ENCODE measurements around the gene SLC44A1.
A peak's percentile ranks its signal among the peaks of the same experiment; 100 is the strongest.

SLC44A1 gene

DNA sequence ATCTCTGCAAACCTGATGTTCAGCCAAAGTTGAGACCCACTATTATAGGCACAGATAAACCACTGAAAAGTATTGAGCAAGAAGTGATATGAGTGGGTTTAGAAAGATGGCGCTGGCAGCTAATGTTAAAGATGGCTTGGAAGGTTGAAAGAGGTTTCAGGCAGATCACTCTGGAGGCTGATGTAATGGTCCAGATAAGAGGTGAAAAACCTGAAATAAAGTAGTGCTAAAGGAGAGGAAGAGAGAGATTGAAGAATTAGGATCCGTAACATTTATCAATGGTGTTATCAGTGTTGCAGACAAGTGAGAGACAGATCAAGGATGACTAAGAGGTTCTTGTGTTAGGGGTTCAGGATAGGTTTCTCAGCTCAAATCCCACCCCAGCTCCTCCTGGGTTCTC lies 58.3 kb downstream of the SLC44A1 start:
- no peak for DNase-seq (ENCODE audit: low spot score)

DNA sequence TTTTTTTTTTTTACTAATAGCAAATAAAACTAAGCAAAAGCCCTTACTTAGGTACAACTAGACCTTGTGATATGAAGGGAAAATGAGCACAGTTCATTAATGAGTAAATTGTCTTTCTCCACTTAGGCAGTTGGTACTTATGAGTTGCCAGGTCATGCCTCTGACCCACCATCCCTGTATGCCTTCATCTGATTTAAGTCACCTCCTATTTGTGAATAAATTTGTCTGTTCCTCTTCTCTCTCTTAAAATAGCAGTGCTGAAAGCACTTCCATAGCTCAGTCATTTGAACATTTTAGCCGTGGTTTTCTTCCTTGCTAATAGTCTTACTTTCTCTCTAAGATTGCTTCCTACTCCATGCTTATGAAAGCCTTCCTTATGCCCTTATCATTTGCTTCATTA lies 61.4 kb downstream of the SLC44A1 start:
- no peak for DNase-seq (ENCODE audit: low spot score)

DNA sequence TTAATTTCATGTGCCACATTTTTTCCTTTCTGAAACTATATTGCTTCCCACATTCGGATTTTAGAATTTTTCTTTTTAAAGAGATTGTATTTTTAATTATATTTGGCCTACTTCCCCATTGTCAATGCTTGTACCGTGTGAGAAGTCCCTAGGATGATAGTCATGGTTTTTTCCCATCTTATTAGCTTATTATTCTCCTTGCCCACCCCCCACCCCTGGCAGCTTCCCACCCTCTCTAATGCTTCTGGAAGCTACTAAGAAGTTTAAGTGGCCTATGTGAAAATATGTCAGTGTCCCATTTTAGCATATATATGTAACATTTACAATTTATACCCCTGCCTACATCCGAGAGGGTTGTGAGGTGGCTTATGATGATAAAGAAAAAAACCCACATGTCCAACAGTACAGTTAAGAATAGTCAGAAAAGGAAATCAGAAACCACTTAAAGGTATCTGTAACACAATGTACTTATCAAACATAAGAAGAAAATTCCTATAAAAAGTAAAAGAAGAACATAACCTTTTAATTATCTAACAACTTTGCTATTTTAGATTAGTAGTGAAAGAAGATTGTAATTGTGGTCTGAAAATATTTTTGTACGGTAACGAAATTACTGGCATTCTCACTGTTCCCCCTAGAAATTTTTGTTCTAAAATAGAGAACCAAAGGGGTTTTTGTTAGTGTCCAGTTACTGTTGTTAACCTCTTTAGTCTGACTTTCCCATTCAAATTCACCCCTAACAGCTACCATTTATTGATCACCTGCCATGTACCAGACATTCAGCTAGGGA lies 62.1 kb downstream of the SLC44A1 start:
- DNase-seq (ENCODE audit: low spot score) = no peak

DNA sequence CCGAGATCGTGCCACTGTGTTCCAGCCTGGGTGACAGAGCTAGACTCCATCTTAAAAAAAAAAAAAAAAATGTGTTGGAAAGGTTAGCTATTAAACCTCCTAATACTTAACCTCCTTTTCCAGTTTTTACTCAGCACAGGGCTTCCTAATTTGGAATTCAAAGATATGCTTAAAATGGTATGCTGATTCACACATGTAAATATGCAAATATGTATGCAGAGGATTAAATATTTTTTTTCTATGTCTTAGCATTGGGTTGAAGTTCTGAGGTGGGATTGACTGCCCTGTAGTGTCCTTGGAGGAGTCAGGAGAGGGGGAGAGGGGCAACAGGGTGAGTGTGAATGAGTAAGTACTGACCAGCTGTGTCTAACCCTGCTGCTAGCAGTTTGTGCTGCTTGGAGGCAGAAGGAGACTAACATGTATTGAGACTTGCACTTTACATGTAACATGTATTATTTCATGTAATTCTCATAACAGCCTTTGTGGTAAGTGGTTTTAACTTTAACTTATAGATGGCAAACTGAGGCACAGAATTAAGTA lies 63.2 kb downstream of the SLC44A1 start:
- DNase-seq (ENCODE audit: low spot score) = no peak

DNA sequence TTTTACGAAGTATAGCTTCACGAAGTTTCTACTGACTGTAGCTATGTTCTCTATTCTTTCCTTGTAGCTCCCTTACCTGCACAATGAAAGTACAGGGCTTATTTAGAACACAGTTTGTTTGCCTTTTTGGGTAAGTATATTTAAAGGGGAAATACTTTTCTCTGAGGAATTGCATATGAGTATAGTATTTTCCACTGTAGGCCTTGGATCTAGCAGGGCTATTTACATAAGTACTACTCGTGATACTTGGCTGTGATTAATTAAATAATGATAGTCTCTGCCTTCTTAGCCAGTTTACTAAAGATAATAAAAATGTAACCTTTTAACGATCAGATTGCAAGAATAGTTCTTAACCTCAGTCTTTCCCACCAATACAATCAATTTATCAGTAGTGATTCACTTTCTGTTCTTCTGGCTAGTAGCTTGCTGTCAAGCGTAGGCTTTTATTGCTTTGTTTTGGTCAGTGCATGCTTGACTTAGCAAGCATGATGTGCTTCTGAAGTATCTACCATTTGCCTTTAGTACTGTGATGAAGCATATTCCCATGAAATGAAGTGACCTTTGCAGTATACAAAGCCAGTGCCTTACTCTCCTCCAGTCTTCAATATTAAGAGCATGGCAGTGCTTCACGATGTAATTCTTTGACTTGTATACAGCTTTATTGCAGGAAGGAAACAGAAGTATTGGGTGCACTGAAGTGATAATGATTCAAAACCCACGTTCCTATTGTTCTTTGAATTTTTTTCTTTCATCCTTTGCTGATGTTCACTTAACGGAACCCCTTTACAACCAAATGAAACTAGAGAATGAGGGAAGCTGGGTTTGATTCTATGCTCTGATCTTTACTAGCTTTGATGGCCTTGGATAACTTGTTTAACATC lies 64.2 kb downstream of the SLC44A1 start:
- no peak for DNase-seq (ENCODE audit: low spot score)

DNA sequence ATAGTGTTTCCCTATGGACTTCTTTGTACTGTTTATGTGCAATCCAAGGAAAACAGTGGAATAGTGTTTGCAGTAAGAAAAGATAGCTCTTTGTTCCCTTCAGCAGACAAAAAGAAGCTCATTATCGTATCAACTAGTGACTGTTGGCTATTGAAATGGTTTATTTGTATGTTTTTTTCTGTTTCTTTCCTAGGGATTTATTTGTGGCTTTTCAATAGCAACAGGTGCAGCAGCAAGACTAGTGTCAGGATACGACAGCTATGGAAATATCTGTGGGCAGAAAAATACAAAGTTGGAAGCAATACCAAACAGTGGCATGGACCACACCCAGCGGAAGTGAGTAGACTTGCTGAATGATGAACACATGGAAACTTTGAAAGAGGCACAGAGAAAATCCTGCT lies 65.1 kb downstream of the SLC44A1 start:
- DNase-seq (ENCODE audit: low spot score) = no peak

DNA sequence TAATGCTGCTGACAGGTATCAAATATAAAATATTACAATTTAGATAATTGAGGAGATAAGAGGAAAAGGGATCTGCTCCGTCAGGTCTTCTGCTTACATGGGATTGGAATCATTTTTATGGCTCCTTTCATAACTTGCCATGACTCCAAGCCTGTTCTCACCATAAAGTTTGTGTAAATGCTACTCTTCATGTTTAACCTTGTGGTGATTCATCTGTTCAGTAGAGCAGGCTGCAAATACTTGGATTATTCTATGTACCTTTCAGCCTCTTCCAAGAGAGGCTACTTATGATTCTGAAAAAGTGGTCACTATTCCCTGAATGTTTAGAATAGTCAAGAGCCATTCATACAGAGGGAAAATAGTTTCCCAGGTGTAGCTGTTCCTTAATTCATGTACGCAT lies 66.9 kb downstream of the SLC44A1 start:
- DNase-seq (ENCODE audit: low spot score) = no peak

DNA sequence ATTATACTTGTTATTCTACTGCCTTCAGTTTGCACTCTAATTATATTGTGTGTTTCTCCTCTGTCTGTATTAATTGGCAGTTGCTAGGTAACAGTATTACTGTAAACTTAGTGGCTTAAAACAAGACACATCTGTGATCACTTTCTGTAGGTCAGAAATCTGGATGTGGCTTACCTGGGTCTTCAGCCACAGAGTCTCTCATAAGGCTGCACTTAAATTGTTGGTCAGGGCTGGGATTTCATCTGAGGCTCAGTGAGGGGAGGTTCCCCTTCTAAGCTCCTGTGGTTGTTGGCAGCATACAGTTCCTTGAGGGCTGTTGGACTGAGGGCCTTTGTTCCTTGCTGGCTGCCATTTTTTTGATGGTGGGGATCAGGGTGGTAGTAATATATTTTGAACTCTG lies 68.8 kb downstream of the SLC44A1 start:
- DNase-seq (ENCODE audit: low spot score) = no peak

DNA sequence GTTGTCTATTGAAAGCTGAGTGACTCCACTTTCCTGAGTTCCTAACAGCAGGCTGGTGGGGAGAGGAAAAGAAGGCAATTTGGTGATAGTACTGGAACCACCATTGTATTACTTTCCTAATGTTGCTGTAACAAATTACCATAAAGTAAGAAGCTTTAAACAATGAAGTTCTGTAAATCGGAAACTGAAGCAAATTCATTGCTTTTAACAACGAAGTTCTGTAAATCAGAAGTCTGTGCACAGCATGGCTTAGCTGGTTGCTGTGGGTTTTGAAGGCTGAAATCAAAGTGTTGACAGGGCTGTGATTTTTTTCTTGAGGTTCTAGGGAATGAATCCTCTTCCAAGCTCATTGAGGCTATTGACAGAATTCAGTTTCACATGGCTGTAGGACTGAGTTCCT lies 72.3 kb downstream of the SLC44A1 start:
- no peak for DNase-seq (ENCODE audit: low spot score)

DNA sequence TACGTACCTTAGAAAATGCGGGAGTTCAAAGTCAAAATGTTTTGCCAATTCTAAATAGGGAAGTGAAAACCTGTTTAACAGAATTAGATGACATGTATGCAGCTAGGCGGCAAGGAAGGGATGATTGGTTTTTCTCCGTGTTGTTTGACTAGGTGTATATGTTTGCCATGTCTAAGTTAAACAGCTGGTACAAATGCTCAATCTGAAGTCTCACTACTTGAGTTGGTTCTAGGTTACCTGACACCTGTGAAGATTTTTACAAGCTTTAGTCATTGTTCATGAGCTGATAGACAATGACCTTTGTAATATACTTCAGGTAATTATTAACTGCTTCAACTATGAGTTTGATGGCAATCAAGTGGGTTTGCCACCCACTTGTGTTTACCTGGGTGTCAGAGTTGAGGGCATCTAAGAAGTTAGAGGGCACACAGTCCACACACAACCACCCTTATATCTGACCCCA lies 74.3 kb downstream of the SLC44A1 start:
- no peak for DNase-seq (ENCODE audit: low spot score)

DNA sequence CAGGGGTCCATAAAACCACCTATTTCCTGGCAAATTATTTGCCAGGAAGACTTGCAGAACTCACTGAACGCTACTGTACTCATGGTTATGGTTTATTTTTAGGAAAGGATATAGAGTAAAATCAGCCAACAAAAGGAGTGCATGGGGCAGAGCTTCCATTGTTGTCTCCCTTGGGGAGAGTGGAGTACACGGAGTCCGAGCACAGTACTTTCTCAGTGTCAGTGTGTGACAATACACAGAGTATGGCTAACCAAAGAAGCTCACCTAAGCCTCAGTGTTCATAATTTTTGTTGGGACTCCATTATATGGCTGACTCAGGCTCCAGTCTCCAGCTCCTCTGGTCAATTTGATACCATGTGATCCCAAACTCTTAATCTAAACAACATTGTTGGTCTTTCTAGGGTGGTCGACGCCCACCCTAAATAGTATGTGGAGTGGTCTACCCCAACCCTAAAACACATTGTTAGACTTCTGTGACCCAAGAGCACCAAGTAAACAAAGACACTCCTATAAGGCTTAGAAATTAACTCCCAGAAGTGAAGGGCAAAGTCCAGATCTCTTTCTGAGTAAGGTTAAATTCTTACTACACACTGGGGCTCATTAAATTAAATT lies 74.9 kb downstream of the SLC44A1 start:
- no peak for DNase-seq (ENCODE audit: low spot score)

DNA sequence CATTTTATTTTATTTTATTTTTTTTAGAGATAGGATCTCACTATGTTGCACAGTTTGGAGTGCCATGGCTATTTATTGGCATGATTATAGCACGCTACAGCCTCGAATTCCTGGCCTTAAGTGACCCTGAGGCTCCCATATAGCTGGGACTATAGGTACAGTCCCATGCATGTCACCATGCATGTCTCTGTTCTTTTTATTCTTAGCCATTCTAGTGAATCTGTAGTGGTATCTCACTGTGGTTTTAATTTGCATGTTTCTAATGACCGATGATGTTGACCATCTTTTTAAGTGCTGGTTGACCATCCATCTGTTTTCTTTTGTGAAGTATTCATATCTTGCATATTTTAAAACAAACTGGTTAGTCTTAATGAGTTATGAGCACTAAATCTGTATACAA lies 76.1 kb downstream of the SLC44A1 start:
- DNase-seq (ENCODE audit: low spot score) = no peak

DNA sequence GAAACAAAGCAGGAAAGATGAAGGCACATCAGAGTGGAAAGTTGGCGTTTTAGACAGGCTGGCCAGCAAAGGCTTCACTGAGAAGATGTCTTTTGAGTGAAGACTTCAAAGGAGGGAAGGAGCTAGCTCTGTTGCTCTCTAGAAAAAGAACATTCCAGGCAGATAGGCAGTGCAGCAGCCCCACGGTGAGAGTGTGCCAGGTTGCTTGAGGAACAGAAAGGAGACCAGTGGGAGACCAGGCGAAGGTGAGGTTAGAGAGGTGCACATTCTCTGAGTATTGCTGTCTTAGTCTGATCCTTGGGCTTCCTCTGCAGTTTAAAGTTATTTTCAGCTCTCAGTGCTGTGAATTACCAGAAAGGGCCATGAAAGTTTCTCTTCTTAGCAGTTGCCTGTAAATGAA lies 83.8 kb downstream of the SLC44A1 start:
- DNase-seq (ENCODE audit: low spot score) = no peak

DNA sequence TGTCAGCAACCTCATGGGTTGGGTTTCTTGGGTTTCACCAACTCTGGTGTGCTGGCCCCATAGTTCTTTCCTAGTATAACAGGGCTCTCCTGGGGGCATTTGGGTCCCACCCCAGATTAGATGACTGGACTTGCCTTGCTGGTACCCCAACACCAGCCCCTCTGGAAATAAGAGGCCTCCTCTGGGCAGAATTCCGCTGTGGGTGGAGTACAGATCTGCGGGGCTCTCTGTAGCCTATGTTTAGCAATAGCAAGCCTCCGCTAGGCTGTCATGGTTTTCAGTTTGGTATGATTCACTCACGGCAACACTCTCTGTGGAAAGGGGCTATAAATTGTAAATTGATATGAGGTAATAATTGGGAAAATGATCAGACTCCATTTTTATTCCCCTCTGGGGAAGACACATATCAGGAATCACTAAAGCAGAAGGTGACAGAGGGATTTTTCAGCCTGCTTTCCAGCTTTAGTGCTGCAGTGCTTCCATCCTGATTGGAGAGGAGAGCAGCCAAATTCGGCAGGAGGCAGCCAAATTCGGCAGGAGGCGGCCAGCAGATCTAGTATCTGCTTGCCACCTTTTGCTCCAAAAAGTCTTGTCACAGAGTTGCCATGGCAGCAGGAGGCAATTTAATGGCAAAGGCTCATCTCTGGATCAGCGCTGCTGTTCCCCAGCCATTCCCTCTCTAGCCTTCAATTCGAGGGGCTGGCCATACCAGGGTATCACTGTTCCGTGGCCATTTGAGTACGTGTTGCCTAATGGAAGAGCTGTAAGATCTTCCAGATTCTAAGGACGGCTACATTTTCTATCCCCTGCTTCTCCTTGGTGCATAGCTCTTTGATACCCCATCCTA lies 84.6 kb downstream of the SLC44A1 start:
- peak; percentile 36 for DNase-seq (ENCODE audit: low spot score)

DNA sequence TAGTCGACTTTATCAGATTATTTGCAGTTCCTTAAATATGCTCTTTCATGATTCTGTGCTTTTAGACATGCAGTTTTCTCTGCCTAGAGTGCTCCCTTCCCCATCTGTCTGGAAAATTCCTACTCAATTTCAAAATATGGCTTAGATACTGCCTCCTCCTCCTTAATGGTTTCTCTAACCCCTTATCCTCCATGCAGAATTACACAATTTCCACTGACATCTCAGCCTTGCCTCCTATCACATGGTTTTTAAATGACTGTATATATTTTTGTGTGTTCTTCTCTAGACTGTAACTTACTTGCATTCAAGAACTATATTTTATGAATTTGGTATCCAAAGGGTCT lies 85.2 kb downstream of the SLC44A1 start:
- peak; percentile 20 for DNase-seq (ENCODE audit: low spot score)

DNA sequence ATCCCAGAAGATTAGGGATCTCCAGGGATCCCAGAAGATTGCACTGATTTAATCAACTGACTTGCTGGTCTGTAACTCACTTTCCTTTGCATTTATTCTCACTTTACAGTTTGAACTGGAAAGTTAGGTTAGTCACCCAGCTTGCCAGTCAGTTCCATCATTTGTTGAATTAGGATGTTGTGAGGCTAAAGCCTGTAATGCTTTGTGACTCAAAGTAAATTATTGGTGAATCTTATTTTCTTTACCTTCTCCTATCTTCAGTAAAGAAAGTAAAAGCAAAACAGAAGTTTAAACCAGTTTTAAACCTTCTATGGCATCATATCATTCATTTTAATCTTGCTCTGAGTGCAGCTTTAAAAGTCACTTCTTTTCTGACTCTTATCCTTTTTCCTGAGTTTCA lies 85.8 kb downstream of the SLC44A1 start:
- DNase-seq (ENCODE audit: low spot score) = no peak

DNA sequence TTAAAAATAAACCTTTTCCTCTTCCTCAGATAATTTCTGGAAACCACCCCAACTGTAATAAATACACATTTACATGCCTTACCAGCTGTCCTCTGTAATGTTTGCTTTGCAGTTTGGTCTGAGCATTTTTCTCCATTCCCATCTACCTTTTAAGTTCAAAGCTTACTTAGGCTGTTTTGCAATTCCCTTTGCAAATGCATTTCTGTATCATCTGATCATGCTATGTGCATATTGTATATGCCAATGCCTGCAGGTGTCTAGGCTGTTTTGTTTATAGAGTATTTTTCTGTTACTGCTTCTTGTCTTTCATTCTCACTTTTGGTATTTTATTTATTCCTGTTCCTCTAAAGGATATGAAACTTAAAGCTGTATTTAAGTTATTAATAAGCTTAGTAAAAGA lies 86.3 kb downstream of the SLC44A1 start:
- DNase-seq (ENCODE audit: low spot score) = no peak

DNA sequence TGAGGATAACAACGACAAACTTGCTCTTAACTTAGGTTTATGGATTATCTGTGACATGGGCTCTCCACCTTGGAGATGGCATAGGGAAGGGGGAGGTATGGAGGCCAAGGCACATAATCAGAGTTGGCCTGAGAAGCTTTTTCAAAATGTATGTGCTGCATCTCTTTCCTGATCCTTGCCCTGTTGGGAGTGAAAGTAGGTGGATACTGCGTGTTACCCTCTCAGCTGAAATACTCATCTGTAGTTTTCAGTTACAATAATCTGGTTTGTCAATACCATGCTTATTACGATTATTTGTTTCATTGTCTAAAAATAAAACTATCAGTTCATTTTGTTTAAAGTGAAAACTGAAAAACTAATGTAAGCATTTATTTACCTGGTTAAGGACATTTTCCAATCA lies 86.7 kb downstream of the SLC44A1 start:
- no peak for DNase-seq (ENCODE audit: low spot score)

DNA sequence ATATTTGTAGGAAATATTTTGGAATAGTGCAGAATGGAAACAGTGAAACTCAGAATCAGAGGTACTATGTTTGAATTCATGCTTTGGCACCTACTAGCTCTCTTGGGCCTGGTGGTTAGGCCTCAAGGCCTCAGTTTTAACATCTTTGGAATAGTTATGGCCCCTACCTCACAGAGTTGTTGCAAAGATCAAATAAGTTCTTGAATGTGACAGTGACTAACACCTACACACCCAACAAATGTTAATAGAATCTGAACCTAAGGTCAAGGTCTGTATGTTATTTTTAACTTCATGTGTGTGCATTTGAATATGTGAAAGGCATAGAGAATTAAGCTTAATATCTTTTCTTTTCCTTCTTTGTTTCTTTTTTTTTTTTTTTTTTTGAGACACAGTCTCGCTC lies 87.3 kb downstream of the SLC44A1 start:
- no peak for DNase-seq (ENCODE audit: low spot score)

DNA sequence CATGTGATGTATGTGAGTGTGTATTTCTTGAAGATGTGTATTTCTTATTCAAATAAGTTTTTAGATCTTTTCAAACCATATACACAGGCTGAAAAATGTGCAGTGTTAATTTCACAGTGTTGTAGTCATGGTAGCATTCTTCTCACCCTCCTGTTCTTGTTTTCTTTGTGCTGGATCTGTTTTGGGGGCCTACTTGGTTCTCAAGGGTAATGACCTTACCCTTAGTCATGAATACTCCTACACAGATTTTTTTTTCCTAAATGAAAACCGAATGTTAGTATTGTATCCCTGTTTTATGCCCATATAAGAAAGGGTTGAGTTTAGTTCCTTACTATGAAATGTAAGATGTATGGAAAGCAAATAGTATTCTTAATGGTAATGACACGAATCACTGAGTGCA lies 88.0 kb downstream of the SLC44A1 start:
- peak; percentile 43 for DNase-seq (ENCODE audit: low spot score)

DNA sequence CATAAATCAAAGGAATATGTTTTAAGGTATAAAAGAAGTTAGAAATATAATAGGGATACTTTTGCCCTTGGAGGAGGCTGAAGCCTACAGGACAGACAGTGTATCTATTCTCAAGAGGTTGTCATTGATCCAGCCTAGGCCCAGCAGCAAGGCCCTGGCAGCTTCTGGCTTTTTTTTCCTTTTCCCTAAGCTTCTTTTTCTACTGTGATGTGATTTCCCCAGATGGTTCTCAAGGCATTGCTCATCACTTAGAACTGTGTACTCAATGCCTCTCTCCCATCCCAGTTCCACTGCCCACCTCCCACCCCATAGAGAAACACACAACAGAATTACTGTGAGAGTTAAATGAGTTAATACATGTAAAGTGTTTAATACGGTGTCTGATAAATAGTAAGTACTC lies 88.6 kb downstream of the SLC44A1 start:
- DNase-seq (ENCODE audit: low spot score) = peak; percentile 47

DNA sequence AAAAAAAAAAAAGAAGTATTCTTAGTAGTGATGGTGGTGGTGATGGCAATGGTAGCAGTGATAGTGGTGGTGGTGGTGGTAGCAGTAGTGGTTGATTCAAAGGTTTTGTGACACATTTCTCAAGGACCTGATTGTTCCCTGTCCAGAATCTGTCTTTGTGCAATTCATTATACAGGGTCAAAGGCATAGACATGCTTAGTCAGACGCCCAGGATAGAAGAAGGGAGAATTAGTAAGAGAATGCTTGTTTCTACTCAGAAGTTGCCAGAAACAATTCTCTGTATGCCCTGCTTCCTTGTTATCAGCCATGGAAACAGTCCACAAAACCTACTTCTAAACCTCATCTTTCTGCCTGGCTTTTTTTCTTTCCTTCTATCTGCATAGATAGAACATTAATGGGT lies 89.4 kb downstream of the SLC44A1 start:
- no peak for DNase-seq (ENCODE audit: low spot score)

All from GM03348 (cell line).